GM10266 (cell line): ENCODE results near the gene MMP17.

Source experiments
- DNase-seq: peaks from one replicate; pipeline ENCODE4 v3.0.0; 2012; ENCODE audit errors: extremely low spot score
- TF ChIP-seq, protein P1 (sequence below): IDR thresholded peaks from 2 replicates; pipeline ENCODE4 v1.5.1; 2012; ENCODE audit warnings: mild to moderate bottlenecking, low read depth; ENCODE audit not compliant: control insufficient read depth, insufficient read depth; ENCODE audit errors: missing control alignments

Gene MMP17

GRCh38 chr12:131827961-131828534, at the start of gene MMP17:
MMP17 (plus strand) TSS chr12:131828393; CDS start chr12:131828495, 102 bp downstream.
- peak; percentile 77 for DNase-seq
- TF ChIP-seq, protein P1, sequence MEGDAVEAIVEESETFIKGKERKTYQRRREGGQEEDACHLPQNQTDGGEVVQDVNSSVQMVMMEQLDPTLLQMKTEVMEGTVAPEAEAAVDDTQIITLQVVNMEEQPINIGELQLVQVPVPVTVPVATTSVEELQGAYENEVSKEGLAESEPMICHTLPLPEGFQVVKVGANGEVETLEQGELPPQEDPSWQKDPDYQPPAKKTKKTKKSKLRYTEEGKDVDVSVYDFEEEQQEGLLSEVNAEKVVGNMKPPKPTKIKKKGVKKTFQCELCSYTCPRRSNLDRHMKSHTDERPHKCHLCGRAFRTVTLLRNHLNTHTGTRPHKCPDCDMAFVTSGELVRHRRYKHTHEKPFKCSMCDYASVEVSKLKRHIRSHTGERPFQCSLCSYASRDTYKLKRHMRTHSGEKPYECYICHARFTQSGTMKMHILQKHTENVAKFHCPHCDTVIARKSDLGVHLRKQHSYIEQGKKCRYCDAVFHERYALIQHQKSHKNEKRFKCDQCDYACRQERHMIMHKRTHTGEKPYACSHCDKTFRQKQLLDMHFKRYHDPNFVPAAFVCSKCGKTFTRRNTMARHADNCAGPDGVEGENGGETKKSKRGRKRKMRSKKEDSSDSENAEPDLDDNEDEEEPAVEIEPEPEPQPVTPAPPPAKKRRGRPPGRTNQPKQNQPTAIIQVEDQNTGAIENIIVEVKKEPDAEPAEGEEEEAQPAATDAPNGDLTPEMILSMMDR = peak; percentile 56

- TF ChIP-seq, protein P1 = no peak
- DNase-seq = no peak
Measured at GRCh38 chr12:131779027-131779426, 49.2 kb upstream of the MMP17 start.

DNA sequence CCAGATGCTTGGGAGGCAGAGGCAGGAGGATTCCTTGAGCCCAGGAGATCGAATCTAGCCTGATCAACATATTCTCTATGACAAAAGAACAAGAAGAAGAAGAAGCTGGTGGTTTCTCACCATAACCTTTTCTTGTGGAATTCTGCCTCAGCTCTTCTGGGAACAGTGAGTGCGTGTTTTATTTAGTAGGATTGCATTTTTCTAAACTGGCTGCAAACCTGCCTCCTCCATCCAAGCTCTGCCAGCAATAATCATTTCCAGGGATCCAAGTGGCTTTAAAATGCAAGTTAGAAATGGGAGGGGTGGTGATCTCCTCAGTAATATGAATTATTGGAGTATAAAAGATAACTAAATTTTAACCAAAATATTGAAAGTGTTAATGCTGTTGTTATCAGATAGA, 46.1 kb upstream of the MMP17 start:
- TF ChIP-seq, protein P1 = no peak
- no peak for DNase-seq

DNA sequence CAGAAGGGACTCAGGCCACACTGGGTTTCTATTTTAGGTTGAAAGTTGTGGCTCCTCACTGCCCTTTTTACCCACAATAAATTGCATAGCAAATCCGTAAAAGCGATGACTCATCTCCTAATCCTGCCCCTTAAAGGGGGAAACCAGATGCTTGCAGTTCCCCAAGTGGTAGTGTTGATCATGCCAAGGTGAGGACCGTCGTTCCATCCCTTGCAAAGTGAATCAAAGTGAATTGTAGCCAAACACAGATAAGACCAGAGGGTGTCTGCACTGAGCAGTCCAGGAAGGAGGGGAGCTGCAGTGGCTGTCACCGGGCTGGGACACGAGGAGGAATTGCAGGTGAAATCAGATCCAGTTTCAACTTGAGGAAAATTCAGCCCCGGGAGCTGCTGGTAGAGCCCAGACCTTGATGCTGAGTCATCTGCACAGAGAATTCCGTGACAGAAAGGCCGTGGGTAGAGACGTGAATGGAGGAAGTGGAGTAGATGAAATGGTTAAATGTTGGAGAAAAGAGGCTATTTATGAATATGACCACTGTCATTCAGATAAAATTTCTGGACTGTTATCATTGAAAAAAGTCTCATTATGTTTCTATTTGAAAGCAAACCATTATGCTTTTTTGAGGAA, 44.2 kb upstream of the MMP17 start:
- TF ChIP-seq, protein P1 = peak; percentile 3
- DNase-seq = peak; percentile 66

GRCh38 chr12:131784909-131785762, 43.1 kb upstream of the MMP17 start:
- TF ChIP-seq, protein P1 = no peak
- no peak for DNase-seq

DNA sequence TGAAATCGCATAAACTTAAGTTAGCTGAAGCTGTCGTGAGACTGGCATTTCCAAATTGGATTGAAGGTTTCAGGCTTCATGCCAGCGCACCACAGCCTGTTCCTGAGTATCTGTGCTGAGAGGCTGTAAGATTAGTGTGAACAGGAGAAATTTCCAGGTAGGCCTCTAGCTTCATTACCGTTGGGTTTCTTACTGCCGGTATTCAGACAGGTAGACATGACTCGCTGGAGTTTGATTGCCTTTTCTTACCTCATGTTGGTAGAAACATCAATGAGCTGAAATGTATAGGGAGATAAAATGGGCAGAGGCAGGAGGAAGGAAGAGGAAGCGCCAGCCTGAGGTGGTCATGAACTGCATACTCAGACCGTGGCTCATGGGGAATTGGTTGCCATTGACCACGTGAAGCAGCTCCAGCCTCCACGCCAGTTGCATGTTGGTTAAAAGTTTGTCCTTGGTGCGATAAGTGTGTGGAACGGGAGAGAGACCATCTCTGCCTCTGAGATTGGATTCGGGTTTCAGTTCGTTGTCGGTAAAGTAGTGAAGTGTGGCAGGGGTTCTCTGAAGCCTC, 42.3 kb upstream of the MMP17 start:
- no peak for DNase-seq
- TF ChIP-seq, protein P1 = no peak
